ENCODE data around the gene COL6A1. TPM values are rescaled to one million over a fixed set of nuclear protein-coding genes. Genes with fewer than 3 reads are reported as not detected.

Gene COL6A1
- total RNA-seq (623 and 645 TPM in 2 replicates), polyA plus RNA-seq (621 and 1,137 TPM in 2 replicates), polyA minus RNA-seq (ENCODE audit: low replicate concordance) (1,147 and 1,843 TPM in 2 replicates)
- polyA plus RNA-seq (2012): 1,146 and 2,228 TPM in 2 replicates

- TF ChIP-seq EZH2 (IDR thresholded peaks at IDR 0.05; ENCODE audit: low read length, missing control alignments): no peak
- TF ChIP-seq CTCF (conservative IDR thresholded peaks at IDR 0.05 in 1 of 2, IDR thresholded peaks at IDR 0.05 in 1 of 2; ENCODE audit: low read depth in 1 of 2, low read length in 2 of 2): no peak
- H3K4me1 ChIP-seq (ENCODE audit: control insufficient read depth, extremely low read depth, insufficient read depth, low read length): peaks cover 30% of the 10 kb centered on the region
- H2AFZ ChIP-seq (ENCODE audit: low read length): no peak within 1 kb of the TSS
- H3K79me2 ChIP-seq (ENCODE audit: control insufficient read depth, insufficient read depth, low read length): peaks cover 52% of the 10 kb centered on the region
- H3K36me3 ChIP-seq (ENCODE audit: control insufficient read depth, insufficient read depth, low read length): peaks cover 40% of the 10 kb centered on the region
- peak within 1 kb of the TSS; percentile 91 for H3K27ac ChIP-seq (ENCODE audit: insufficient read depth, low read length)
- H3K4me2 ChIP-seq (ENCODE audit: extremely low read depth, insufficient read depth, low read length): peak within 1 kb of the TSS; percentile 97
- DNase-seq (ENCODE audit: low read depth in 2 of 2): peak; percentile 88 to 92
- H3K9me3 ChIP-seq (ENCODE audit: control insufficient read depth, insufficient read depth, low read depth, low read length): no peaks in the 10 kb centered on the region
- H4K20me1 ChIP-seq (ENCODE audit: control insufficient read depth, extremely low read depth, insufficient read depth, low read length): no peaks in the 10 kb centered on the region
- H3K4me3 ChIP-seq (replicated peaks in 1 of 4; ENCODE audit: control extremely low read depth in 1 of 4, insufficient read depth in 1 of 4, low read depth in 3 of 4, low read length in 4 of 4): peak within 1 kb of the TSS; percentile 76 to 99 (median 96)
- H3K9ac ChIP-seq (ENCODE audit: insufficient read depth, low read length): peak within 1 kb of the TSS; percentile 91
- no peaks in the 10 kb centered on the region for H3K27me3 ChIP-seq (ENCODE audit: control insufficient read depth, insufficient read depth, low read length)
Observed at GRCh38 chr21:45981151-45982091, at the start of gene COL6A1. Gene COL6A1, plus strand, starts transcription at chr21:45981770. Its CDS starts 81 bp downstream, at chr21:45981851.

DNA sequence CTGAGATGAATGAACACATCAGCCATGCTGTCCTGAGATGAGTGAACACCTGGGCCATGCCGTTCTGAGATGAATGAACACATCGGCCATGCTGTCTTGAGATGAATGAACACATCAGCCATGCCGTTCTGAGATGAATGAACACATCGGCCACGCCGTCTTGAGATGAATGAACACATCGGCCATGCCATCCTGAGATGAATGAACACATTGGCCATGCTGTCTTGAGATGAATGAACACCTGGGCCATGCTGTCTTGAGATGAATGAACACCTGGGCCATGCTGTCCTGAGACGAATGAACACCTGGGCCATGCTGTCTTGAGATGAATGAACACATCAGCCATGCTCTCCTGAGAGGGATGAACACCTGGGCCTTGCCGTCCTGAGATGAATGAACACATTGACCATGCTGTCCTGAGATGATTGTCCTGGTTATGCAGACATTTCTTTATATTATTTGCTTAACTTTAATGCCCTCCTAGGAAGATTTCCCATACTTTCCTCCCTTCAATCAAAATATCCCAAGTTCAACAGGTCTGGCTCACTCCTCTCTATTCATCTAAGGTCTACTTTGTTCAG is 48.6 kb upstream of the COL6A1 start:
- H2AFZ ChIP-seq (ENCODE audit: low read length): no peak overlapping the region
- no peaks in the 10 kb centered on the region for H3K36me3 ChIP-seq (ENCODE audit: control insufficient read depth, insufficient read depth, low read length)
- H3K27ac ChIP-seq (ENCODE audit: insufficient read depth, low read length): no peak overlapping the region
- H3K9ac ChIP-seq (ENCODE audit: insufficient read depth, low read length): no peak overlapping the region
- H3K9me3 ChIP-seq (ENCODE audit: control insufficient read depth, insufficient read depth, low read depth, low read length): no peaks in the 10 kb centered on the region
- H3K4me3 ChIP-seq (replicated peaks in 1 of 4; ENCODE audit: control extremely low read depth in 1 of 4, insufficient read depth in 1 of 4, low read depth in 3 of 4, low read length in 4 of 4): no peak overlapping the region
- H3K4me1 ChIP-seq (ENCODE audit: control insufficient read depth, extremely low read depth, insufficient read depth, low read length): no peaks in the 10 kb centered on the region
- no peaks in the 10 kb centered on the region for H3K79me2 ChIP-seq (ENCODE audit: control insufficient read depth, insufficient read depth, low read length)
- TF ChIP-seq EZH2 (IDR thresholded peaks at IDR 0.05; ENCODE audit: low read length, missing control alignments) (no peak), CTCF (conservative IDR thresholded peaks at IDR 0.05 in 1 of 2, IDR thresholded peaks at IDR 0.05 in 1 of 2; ENCODE audit: low read depth in 1 of 2, low read length in 2 of 2) (no peak)
- H4K20me1 ChIP-seq (ENCODE audit: control insufficient read depth, extremely low read depth, insufficient read depth, low read length): no peaks in the 10 kb centered on the region
- DNase-seq (ENCODE audit: low read depth in 2 of 2): no peak
- H3K4me2 ChIP-seq (ENCODE audit: extremely low read depth, insufficient read depth, low read length): no peak overlapping the region
- H3K27me3 ChIP-seq (ENCODE audit: control insufficient read depth, insufficient read depth, low read length): peaks cover 18% of the 10 kb centered on the region

DNA sequence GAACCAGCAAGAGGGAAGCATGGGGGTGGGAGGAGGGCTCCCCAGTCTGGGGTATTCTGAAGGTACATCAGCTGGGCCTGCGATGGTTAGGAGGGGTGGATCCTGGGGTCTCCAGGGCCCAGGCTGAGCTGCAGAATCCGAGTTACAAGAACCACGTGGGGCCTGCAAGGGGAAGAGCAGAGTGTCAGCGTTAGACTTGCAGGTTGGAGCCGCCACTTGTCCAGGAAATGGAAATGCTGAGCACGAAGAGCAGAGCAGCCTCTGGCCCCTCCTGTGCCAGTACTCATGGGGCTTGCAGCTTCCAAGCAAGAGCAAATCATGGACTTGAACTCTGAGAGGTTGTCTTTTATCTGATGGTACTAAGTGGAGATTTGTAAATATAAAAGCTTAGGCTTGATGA is 47.5 kb upstream of the COL6A1 start:
- H3K36me3 ChIP-seq (ENCODE audit: control insufficient read depth, insufficient read depth, low read length): no peaks in the 10 kb centered on the region
- TF ChIP-seq EZH2 (IDR thresholded peaks at IDR 0.05; ENCODE audit: low read length, missing control alignments): no peak
- no peak for TF ChIP-seq CTCF (conservative IDR thresholded peaks at IDR 0.05 in 1 of 2, IDR thresholded peaks at IDR 0.05 in 1 of 2; ENCODE audit: low read depth in 1 of 2, low read length in 2 of 2)
- H3K4me3 ChIP-seq (replicated peaks in 1 of 4; ENCODE audit: control extremely low read depth in 1 of 4, insufficient read depth in 1 of 4, low read depth in 3 of 4, low read length in 4 of 4): no peak overlapping the region
- no peak overlapping the region for H3K27ac ChIP-seq (ENCODE audit: insufficient read depth, low read length)
- H3K9me3 ChIP-seq (ENCODE audit: control insufficient read depth, insufficient read depth, low read depth, low read length): no peaks in the 10 kb centered on the region
- peaks cover 18% of the 10 kb centered on the region for H3K27me3 ChIP-seq (ENCODE audit: control insufficient read depth, insufficient read depth, low read length)
- no peaks in the 10 kb centered on the region for H3K4me1 ChIP-seq (ENCODE audit: control insufficient read depth, extremely low read depth, insufficient read depth, low read length)
- DNase-seq (ENCODE audit: low read depth in 2 of 2): no peak
- H2AFZ ChIP-seq (ENCODE audit: low read length): no peak overlapping the region
- no peak overlapping the region for H3K4me2 ChIP-seq (ENCODE audit: extremely low read depth, insufficient read depth, low read length)
- no peaks in the 10 kb centered on the region for H3K79me2 ChIP-seq (ENCODE audit: control insufficient read depth, insufficient read depth, low read length)
- H4K20me1 ChIP-seq (ENCODE audit: control insufficient read depth, extremely low read depth, insufficient read depth, low read length): no peaks in the 10 kb centered on the region
- H3K9ac ChIP-seq (ENCODE audit: insufficient read depth, low read length): no peak overlapping the region
